ENCODE results near the gene VKORC1. TPM values are rescaled to one million over a fixed set of nuclear protein-coding genes. Genes with fewer than 3 reads are reported as not detected.
A peak's percentile ranks its signal among the peaks of the same experiment; 100 is the strongest.
"Not testable (repeated sequence)": the region's sequence is repeated elsewhere in the genome, so short reads cannot be mapped to it uniquely, and the experiment has no call there.

The VKORC1 gene
- total RNA-seq, 1 donor from 2014 or later = 123 TPM

DNA sequence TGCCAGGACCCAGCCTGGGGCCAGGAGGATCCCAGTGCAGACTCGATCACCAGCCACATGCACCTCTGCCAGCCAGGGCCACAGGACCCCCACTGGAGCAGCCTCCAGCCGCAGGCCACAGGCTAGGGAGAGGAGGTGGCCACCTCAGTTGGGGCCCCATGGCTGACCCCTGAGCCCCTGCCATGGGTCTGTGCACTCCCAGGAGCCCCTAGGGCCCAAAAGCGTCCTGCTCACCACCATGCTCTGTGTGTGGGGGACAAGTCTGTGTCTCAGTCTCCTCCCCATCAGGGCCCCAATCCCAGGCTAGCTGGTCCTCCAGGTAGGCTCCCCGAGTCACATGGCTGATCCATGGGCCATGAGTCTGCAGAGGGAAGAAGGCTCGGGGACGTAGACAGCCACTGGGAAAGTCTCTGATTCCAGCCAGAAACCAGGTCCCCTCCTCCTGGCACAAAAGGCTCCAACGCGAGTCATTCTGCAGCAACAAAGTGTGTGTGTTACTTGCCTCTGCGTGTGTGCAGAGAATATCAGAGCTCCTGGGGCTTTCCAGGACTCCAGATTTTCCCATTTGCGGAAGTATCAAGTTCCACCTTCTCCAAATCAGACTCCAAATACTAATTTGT lies 47.0 kb upstream of the VKORC1 start:
- intact Hi-C loops (cut with DNase I) = loop anchor here (2.0 to 10.0 kb wide), 4 partner anchors 37 to 154 kb away; partner anchors contain the start of genes HSD3B7, PRSS53 and STX4
- Histone ChIP-seq H3K27ac (peak overlapping the region; percentile 87), H3K27me3 (no peaks in the 10 kb centered on the region), H3K4me1 (peaks cover 39% of the 10 kb centered on the region), H3K36me3 (no peaks in the 10 kb centered on the region), H3K9me3 (no peaks in the 10 kb centered on the region), H3K4me3 (peak overlapping the region; percentile 33 to 51)
- TF ChIP-seq, protein P1, sequence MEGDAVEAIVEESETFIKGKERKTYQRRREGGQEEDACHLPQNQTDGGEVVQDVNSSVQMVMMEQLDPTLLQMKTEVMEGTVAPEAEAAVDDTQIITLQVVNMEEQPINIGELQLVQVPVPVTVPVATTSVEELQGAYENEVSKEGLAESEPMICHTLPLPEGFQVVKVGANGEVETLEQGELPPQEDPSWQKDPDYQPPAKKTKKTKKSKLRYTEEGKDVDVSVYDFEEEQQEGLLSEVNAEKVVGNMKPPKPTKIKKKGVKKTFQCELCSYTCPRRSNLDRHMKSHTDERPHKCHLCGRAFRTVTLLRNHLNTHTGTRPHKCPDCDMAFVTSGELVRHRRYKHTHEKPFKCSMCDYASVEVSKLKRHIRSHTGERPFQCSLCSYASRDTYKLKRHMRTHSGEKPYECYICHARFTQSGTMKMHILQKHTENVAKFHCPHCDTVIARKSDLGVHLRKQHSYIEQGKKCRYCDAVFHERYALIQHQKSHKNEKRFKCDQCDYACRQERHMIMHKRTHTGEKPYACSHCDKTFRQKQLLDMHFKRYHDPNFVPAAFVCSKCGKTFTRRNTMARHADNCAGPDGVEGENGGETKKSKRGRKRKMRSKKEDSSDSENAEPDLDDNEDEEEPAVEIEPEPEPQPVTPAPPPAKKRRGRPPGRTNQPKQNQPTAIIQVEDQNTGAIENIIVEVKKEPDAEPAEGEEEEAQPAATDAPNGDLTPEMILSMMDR (IDR thresholded peaks at IDR 0.05) = no peak
- TF ChIP-seq POLR2A (IDR thresholded peaks at IDR 0.05) (no peak), POLR2AphosphoS5 (IDR thresholded peaks at IDR 0.05; ENCODE audit: insufficient read depth in 1 of 2, low read depth in 1 of 2) (no peak)
- DNase-seq (ENCODE audit: extremely low spot score in 2 of 2) = peak in 1 of 2 donors; percentile 92

DNA sequence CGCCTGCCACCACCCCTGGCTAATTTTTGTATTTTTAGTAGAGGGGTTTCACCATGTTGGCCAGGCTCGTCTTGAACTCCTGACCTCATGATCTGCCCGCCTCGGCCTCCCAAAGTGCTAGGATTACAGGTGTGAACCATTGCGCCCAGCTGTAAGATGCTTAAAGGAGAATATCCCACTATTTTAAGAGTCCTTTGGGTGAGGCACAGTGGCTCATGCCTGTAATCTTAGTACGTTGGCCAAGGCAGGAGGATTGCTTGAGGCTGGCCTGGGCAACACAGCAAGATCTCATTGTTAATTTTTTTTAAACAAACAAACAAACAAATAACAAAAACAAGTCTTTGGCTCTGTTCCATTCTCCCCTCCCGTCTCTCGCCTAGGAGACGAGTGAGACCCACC lies 46.5 kb upstream of the VKORC1 start:
- not testable (repeated sequence) for H3K4me3 ChIP-seq; H3K36me3 ChIP-seq; H3K27me3 ChIP-seq; H3K9me3 ChIP-seq; DNase-seq (ENCODE audit: extremely low spot score in 2 of 2)
- intact Hi-C loops (cut with DNase I) = loop anchor here (5.0 to 10.0 kb wide), 3 partner anchors 56 to 154 kb away; partner anchors contain the start of genes HSD3B7, PRSS53 and STX4
- peaks cover 39% of the 10 kb centered on the region for H3K4me1 ChIP-seq
- peak overlapping the region; percentile 87 for H3K27ac ChIP-seq

DNA sequence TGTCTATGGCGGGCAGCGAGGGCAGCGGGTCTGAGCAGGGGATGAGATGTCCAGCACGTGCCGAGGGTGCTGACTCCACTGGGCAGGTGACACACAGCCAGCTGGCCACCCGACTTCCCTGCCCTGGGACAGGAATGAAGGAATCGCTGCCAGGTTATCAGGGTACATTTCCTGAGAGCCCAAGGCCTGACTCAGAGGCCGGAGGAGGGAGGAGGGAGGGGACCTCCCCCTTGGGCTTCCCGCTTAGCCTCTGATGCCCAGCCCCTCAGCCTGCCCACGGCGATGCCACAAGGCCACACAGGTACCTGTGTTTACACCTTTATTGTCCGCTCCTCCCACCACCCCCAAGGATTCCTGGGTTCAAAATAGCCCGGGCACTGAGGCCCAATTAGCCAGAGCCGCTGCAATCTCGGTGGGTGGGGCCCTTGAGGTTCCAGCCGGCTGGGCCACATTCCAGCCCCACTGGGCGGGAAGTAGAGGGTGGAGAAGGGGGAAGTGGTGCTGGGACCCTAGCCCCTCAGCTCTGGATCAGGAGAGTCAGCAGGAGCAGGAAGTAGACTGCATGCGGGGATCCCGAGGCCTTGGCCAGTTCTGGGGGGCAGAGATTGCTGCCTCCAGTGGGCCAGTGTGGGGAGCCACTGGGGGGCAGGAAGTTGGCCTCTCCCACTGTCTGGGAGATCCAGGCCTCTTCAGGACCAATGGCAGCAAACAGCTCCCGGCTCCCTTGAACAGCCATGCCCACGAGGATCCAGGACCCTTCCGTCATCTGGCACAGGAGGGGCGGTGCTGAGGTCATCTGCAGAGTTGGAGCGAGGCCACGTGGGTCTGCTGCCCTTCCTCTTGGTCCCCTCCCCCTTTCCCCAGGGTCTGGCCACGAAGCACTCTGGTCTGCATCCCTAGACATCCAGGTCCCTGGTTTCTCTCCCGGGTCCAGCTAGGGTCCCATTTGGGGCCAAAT lies 44.3 kb upstream of the VKORC1 start:
- intact Hi-C loops (cut with DNase I) = no loop called here
- peaks cover 44% of the 10 kb centered on the region for H3K4me1 ChIP-seq

DNA sequence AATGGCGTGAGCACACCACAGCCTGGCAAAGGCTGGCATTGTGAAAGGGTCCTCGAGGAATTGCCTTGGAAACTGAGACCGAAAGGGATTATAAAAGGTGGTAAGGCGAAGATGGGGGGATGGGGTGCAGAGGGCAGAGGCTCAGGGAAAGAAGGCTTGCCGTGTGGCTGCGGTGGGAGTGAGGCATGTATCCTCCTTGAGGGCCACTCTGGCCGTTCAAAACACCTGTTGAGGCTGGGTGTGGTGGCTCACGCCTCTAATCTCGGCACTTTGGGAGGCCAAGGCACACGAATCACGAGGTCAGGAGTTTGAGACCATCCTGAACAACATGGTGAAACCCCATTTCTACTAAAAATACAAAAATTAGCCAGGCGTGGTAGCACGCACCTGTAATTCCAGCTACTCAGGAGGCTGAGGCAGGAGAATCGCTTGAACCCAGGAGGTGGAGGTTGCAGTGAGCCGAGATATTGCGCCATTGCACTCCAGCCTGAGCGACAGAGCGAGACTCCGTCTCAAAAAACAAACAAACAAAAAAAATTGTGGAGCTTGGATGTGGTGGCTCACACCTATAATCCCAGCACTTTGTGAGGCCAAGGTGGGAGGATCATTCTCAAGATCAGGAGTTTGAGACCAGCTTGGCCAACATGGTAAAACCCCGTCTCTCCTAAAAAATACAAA lies 42.4 kb upstream of the VKORC1 start:
- H3K27ac ChIP-seq; H3K27me3 ChIP-seq; H3K9me3 ChIP-seq; DNase-seq (ENCODE audit: extremely low spot score in 2 of 2); H3K4me3 ChIP-seq; intact Hi-C loops (cut with DNase I); H3K36me3 ChIP-seq: not testable (repeated sequence)
- H3K4me1 ChIP-seq = peaks cover 45% of the 10 kb centered on the region

More for the DNA sequence above, 44.3 kb upstream of the VKORC1 start:
- Histone ChIP-seq H3K36me3 (no peaks in the 10 kb centered on the region), H3K4me3 (peak overlapping the region in 1 of 2 donors; percentile 8), H3K27me3 (no peaks in the 10 kb centered on the region), H3K27ac (peak overlapping the region; percentile 67), H3K9me3 (no peaks in the 10 kb centered on the region)
- DNase-seq (ENCODE audit: extremely low spot score in 2 of 2) = peak in 1 of 2 donors; percentile 85
- TF ChIP-seq, protein P1 (IDR thresholded peaks at IDR 0.05) = no peak
- TF ChIP-seq POLR2AphosphoS5 (IDR thresholded peaks at IDR 0.05; ENCODE audit: insufficient read depth in 1 of 2, low read depth in 1 of 2) = peak; percentile 19 to 62

DNA sequence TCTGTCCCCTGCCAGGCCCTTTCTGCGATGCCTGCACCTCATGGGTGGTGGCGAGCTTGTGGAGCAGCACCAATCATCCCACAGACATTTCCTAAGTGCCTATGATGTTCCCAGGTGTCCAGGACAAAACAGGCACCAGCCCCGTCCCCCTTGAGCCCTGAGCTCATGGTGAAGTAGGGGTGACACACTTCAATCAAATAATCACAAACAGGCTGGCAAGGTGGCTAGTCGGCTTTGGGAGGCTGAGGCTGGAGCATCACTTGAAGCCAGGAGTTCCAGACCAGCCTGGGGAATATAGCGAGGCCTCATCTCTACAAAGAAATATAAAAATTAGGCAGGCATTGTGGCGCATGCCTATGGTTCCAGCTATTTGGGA lies 41.7 kb upstream of the VKORC1 start:
- Histone ChIP-seq H3K36me3 (peaks cover 0 to 14% of the 10 kb centered on the region in 2 donors), H3K4me3 (no peak overlapping the region), H3K9me3 (no peaks in the 10 kb centered on the region), H3K4me1 (peaks cover 45% of the 10 kb centered on the region), H3K27ac (no peak overlapping the region), H3K27me3 (no peaks in the 10 kb centered on the region)
- TF ChIP-seq POLR2AphosphoS5 (IDR thresholded peaks at IDR 0.05; ENCODE audit: insufficient read depth in 1 of 2, low read depth in 1 of 2) (no peak), POLR2A (IDR thresholded peaks at IDR 0.05) (no peak)
- TF ChIP-seq, protein P1 (IDR thresholded peaks at IDR 0.05) = no peak
- peak in 1 of 2 donors; percentile 81 for DNase-seq (ENCODE audit: extremely low spot score in 2 of 2)
- intact Hi-C loops (cut with DNase I) = no loop called here
